Measurements from ENCODE around the gene MGAT4A.
"Not testable (repeated sequence)": the region's sequence is repeated elsewhere in the genome, so short reads cannot be mapped to it uniquely, and the experiment has no call there.

MGAT4A gene

DNA sequence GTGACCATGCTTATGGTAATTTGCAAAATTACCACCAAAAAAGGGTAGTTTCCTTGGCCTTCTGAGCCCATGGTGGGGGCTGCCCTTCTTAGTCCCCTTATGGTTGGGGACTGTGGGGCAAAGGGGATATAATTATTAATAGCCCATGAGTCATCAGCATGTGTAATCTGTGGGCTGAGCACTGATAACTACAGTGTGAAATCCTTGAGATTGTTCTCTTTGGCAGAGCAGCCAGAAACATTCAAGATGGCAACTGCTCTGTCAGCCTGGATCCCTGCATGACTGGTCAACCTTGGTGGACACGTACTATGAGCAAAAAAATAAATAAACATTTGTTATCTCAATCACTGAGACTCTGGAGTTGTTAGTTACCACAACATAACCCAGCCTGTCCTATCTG is 61.3 kb downstream of the MGAT4A start:
- no peak overlapping the region for H3K4me3 ChIP-seq (ENCODE audit: low read depth, low read length)
- no peak for DNase-seq (ENCODE audit: low read depth)
- TF ChIP-seq, protein P1, sequence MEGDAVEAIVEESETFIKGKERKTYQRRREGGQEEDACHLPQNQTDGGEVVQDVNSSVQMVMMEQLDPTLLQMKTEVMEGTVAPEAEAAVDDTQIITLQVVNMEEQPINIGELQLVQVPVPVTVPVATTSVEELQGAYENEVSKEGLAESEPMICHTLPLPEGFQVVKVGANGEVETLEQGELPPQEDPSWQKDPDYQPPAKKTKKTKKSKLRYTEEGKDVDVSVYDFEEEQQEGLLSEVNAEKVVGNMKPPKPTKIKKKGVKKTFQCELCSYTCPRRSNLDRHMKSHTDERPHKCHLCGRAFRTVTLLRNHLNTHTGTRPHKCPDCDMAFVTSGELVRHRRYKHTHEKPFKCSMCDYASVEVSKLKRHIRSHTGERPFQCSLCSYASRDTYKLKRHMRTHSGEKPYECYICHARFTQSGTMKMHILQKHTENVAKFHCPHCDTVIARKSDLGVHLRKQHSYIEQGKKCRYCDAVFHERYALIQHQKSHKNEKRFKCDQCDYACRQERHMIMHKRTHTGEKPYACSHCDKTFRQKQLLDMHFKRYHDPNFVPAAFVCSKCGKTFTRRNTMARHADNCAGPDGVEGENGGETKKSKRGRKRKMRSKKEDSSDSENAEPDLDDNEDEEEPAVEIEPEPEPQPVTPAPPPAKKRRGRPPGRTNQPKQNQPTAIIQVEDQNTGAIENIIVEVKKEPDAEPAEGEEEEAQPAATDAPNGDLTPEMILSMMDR (IDR thresholded peaks at IDR 0.05; ENCODE audit: low read depth, low read length): no peak
- TF ChIP-seq POLR2A (IDR thresholded peaks at IDR 0.05; ENCODE audit: extremely low read depth, insufficient read length) (no peak), MYC (IDR thresholded peaks at IDR 0.05; ENCODE audit: low read depth, low read length) (no peak)
- TF ChIP-seq, protein P2, sequence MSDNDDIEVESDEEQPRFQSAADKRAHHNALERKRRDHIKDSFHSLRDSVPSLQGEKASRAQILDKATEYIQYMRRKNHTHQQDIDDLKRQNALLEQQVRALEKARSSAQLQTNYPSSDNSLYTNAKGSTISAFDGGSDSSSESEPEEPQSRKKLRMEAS (IDR thresholded peaks at IDR 0.05; ENCODE audit: low read depth, low read length): no peak

DNA sequence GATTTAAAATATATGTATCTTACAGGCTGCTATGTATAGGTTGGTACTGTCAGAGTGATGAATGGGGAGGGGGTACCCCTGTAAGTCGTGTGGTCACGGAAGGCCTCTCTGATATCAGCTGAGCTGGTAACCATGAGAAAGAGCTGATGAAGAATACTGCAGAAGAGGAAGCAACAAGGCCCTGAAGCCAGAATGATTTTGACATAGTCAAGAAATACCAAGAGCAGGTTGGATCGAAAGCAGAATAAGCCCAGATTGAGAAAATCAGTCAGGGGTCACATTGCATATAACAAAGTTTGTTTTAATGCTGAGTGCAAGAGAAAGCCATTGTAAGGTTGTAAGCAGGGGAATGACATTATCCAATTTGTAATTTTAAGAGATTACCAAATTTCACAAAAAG is 65.3 kb downstream of the MGAT4A start:
- H3K4me3 ChIP-seq (ENCODE audit: low read depth, low read length): no peak overlapping the region
- DNase-seq (ENCODE audit: low read depth): no peak
- no peak for TF ChIP-seq POLR2A (IDR thresholded peaks at IDR 0.05; ENCODE audit: extremely low read depth, insufficient read length)
- TF ChIP-seq, protein P1 (IDR thresholded peaks at IDR 0.05; ENCODE audit: low read depth, low read length): no peak
- no peak for TF ChIP-seq MYC (IDR thresholded peaks at IDR 0.05; ENCODE audit: low read depth, low read length)
- TF ChIP-seq, protein P2 (IDR thresholded peaks at IDR 0.05; ENCODE audit: low read depth, low read length): no peak

DNA sequence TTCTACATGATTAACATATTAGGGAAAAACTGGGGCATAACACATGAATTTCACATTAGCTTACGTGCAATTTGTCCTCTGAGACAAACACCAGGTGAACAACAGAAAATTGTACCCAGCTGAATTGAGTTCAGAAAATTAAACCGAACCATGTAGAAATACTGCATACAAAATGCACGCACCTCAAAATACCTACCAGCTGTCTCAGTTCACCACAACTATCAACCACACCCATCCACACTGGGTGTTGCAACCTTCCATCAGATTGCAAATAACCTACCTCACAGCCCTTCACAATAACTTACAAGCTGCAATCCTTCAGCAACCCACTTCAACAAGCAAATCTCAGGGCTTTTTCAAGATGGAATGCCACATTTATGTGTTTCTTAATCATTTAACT is 66.6 kb downstream of the MGAT4A start:
- DNase-seq (ENCODE audit: low read depth): peak; percentile 84
- TF ChIP-seq, protein P2 (IDR thresholded peaks at IDR 0.05; ENCODE audit: low read depth, low read length): peak; percentile 33; the same call in 1 of the 2 replicates
- TF ChIP-seq, protein P1 (IDR thresholded peaks at IDR 0.05; ENCODE audit: low read depth, low read length): no peak
- no peak overlapping the region for H3K4me3 ChIP-seq (ENCODE audit: low read depth, low read length)

DNA sequence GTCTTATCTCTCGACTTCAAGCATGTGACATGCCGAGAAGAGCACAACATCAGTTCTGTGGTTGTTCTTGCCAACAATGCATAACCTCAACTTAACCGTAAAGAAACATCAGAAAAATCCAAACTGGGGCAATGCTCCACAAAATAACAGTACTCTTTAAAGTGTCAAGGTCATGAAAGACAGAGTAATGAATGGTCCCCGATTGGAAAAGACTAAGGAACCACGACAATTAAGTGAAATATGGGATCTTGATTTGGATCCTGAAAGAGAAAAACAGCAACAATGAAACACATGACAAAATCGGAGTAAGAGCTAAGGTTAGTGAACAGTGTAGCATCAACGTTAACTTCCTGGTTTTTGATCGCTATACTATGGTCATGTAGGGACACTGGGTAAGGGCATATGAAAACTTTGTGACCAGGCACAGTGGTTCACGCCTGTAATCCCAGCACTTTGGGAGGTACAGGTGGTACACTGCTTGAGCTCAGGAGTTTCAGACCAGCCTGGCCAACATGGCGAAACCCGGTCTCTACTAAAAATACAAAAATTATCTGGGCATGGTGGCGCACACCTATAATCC is 67.3 kb downstream of the MGAT4A start:
- no peak for DNase-seq (ENCODE audit: low read depth)
- TF ChIP-seq POLR2A (IDR thresholded peaks at IDR 0.05; ENCODE audit: extremely low read depth, insufficient read length) (no peak), MYC (IDR thresholded peaks at IDR 0.05; ENCODE audit: low read depth, low read length) (no peak)
- TF ChIP-seq, protein P1 (IDR thresholded peaks at IDR 0.05; ENCODE audit: low read depth, low read length): no peak
- H3K4me3 ChIP-seq (ENCODE audit: low read depth, low read length): no peak overlapping the region

DNA sequence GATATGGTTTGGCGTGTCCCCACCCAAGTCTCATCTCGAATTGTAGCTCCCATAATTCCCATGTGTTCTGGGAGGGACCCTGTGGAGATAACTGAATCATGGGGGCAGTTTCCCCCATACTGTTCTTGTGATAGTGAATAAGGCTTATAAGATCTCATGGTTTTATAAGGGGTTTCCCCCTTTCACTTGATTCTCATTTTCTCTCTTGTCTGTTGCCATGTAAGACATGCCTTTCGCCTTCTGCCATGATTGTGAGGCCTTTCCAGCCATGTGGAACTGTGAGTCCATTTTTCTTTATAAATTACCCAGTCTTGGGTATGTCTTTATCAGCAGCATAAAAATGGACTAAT is 71.5 kb downstream of the MGAT4A start:
- H3K4me3 ChIP-seq (ENCODE audit: low read depth, low read length); DNase-seq (ENCODE audit: low read depth): not testable (repeated sequence)

DNA sequence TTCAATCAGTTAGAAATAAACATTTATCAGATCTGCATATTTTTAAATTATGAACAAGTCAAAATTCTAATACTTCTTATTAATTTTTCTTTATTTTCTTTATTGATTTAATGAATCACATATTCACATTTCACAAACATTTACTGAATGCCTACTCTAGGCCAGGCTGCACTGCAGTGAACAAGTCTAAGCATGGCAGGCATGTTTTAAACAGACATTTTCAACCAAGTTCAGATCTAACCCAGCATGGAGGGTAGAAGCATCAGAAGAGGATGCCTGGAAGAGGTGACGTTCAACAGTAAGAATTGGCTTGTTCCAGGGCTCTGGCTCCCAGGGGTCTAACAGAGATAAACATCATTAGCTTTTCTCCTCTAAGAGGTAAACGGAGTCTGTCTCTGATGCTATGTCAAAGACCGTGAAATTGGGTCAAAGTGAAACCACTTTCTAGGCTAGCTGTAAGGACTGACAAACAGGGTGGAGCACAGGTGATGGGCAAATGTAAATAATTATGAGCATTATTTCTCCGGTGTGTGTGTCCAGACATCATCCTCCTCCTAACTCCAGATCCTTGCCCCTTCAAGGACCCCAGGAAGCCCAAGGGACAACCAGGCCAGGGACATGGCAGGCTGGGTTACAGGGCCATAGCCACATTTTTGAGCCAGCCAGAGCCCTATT is 72.0 kb downstream of the MGAT4A start:
- DNase-seq (ENCODE audit: low read depth): no peak
- no peak overlapping the region for H3K4me3 ChIP-seq (ENCODE audit: low read depth, low read length)
- TF ChIP-seq MYC (IDR thresholded peaks at IDR 0.05; ENCODE audit: low read depth, low read length): no peak

DNA sequence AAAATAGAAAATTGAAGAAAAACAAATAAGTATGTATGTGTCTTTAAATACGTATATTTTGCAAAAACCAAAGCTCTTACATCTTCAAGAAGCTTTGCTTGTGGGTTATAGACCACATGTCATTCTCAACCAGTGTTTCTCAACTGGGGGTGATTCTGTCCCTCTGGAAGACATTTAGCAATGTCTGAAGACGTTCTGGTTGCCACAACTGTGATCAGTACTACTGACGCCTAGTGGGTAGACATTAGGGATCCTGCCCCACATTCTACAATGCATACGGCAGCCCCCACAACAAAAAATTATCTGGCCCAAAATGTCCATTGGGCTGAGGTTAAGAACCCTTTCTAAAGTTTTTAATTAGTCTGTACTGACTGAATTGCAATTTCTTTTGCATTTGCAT is 74.1 kb downstream of the MGAT4A start:
- H3K4me3 ChIP-seq (ENCODE audit: low read depth, low read length): no peak overlapping the region
- TF ChIP-seq, protein P1 (IDR thresholded peaks at IDR 0.05; ENCODE audit: low read depth, low read length): peak; percentile 33
- TF ChIP-seq POLR2A (IDR thresholded peaks at IDR 0.05; ENCODE audit: extremely low read depth, insufficient read length) (no peak), MYC (IDR thresholded peaks at IDR 0.05; ENCODE audit: low read depth, low read length) (peak; percentile 90)
- TF ChIP-seq, protein P2 (IDR thresholded peaks at IDR 0.05; ENCODE audit: low read depth, low read length): peak; percentile 85
- peak; percentile 93 for DNase-seq (ENCODE audit: low read depth)
